Fibroblast of lung (primary cell): ENCODE measurements around the gene TMTC4. TPM values are rescaled to one million over a fixed set of nuclear protein-coding genes. Genes with fewer than 3 reads are reported as not detected.
A peak's percentile ranks its signal among the peaks of the same experiment; 100 is the strongest.

Experiments
- DNase-seq, 2 donors: peaks; one replicate each; pipeline versions ENCODE4 v3.0.0 to v3.0.0-alpha.2; 2010; ENCODE audit warnings: low read depth in 2 of 2
- H2AFZ ChIP-seq: 2 replicates; pipeline ENCODE4 v1.5.1; 2012; ENCODE audit warnings: low read length, control low read depth, inconsistent platforms
- H3K27ac ChIP-seq: 2 replicates; pipeline ENCODE4 v1.5.1; 2011; ENCODE audit warnings: low read length, control low read depth; ENCODE audit not compliant: insufficient read depth
- H3K27me3 ChIP-seq: 2 replicates; pipeline ENCODE4 v1.5.1; 2011; ENCODE audit warnings: mild to moderate bottlenecking, low read length; ENCODE audit not compliant: control insufficient read depth, insufficient read depth
- H3K36me3 ChIP-seq: 2 replicates; pipeline ENCODE4 v1.5.1; 2011; ENCODE audit warnings: low read length; ENCODE audit not compliant: control insufficient read depth, insufficient read depth
- H3K4me1 ChIP-seq: 2 replicates; pipeline ENCODE4 v1.5.1; 2011; ENCODE audit warnings: low read length; ENCODE audit not compliant: control insufficient read depth, insufficient read depth; ENCODE audit errors: extremely low read depth
- H3K4me2 ChIP-seq: 2 replicates; pipeline ENCODE4 v1.5.1; 2011; ENCODE audit warnings: low read length, control low read depth; ENCODE audit not compliant: insufficient read depth; ENCODE audit errors: extremely low read depth
- H3K4me3 ChIP-seq, 4 experiments: fragments of 200-600 bp in 1 of 4; sonication (generic) in 1 of 4; replicated peaks in 1 of 4; 2 replicates each; pipeline ENCODE4 v1.5.1; 2011 to 2016; ENCODE audit warnings: low read length in 4 of 4, low read depth in 3 of 4, mild to moderate bottlenecking in 3 of 4, control low read depth in 2 of 4, inconsistent platforms in 1 of 4, mixed read lengths in 1 of 4; ENCODE audit not compliant: insufficient read depth in 1 of 4; ENCODE audit errors: control extremely low read depth in 1 of 4
- H3K79me2 ChIP-seq: 2 replicates; pipeline ENCODE4 v1.5.1; 2012; ENCODE audit warnings: mild to moderate bottlenecking, low read length, inconsistent platforms; ENCODE audit not compliant: control insufficient read depth, insufficient read depth
- H3K9ac ChIP-seq: 2 replicates; pipeline ENCODE4 v1.5.1; 2011; ENCODE audit warnings: mild to moderate bottlenecking, low read length, control low read depth; ENCODE audit not compliant: insufficient read depth
- H3K9me3 ChIP-seq: 2 replicates; pipeline ENCODE4 v1.5.1; 2012; ENCODE audit warnings: low read depth, low read length; ENCODE audit not compliant: control insufficient read depth, insufficient read depth
- H4K20me1 ChIP-seq: 2 replicates; pipeline ENCODE4 v1.5.1; 2011; ENCODE audit warnings: low read length; ENCODE audit not compliant: control insufficient read depth, insufficient read depth; ENCODE audit errors: extremely low read depth
- CTCF ChIP-seq, 2 donors: IDR thresholded peaks in 1 of 2; conservative IDR thresholded peaks in 1 of 2; 1 replicate in 1 of 2; 2 replicates in 1 of 2; pipeline ENCODE4 v1.5.1; 2011 to 2012; ENCODE audit warnings: low read length in 2 of 2, control low read depth in 1 of 2, inconsistent platforms in 1 of 2, low read depth in 1 of 2, mild to moderate bottlenecking in 1 of 2
- EZH2 ChIP-seq: IDR thresholded peaks from 2 replicates; pipeline ENCODE4 v1.5.1; 2012; ENCODE audit warnings: low read length, control low read depth, mild to moderate bottlenecking; ENCODE audit errors: missing control alignments
- polyA plus RNA-seq, 2 donors: library from polyadenylated mRNA; depleted of rRNA in 1 of 2; stranded (reverse) in 1 of 2; unstranded in 1 of 2; fragments of >200 nt; gene quantifications; 2 replicates each; pipeline ENCODE4 v1.2.1, GENCODE V29; 2011 to 2012; ENCODE audit warnings: missing spikeins in 1 of 2
- total RNA-seq: library from RNA; depleted of rRNA; stranded (reverse); fragments of >200 nt; gene quantifications from 2 replicates; pipeline ENCODE4 v1.2.1, GENCODE V29; 2014

Gene TMTC4
- total and polyA plus RNA-seq, 2 donors (not counting 1 experiment from before 2014, with no cell fraction given) = 5.5 to 19.5 TPM

- Histone ChIP-seq H3K27ac (no peak overlapping the region), H3K36me3 (no peaks in the 10 kb centered on the region), H3K9ac (no peak overlapping the region), H3K9me3 (no peaks in the 10 kb centered on the region), H4K20me1 (no peaks in the 10 kb centered on the region), H3K27me3 (no peaks in the 10 kb centered on the region), H2AFZ (no peak overlapping the region), H3K4me1 (no peaks in the 10 kb centered on the region), H3K79me2 (no peaks in the 10 kb centered on the region), H3K4me2 (no peak overlapping the region), H3K4me3 (no peak overlapping the region)
- no peak for TF ChIP-seq CTCF (conservative IDR thresholded peaks at IDR 0.05 in 1 of 2, IDR thresholded peaks at IDR 0.05 in 1 of 2; ENCODE audit: low read depth in 1 of 2, low read length in 2 of 2)
- no peak for TF ChIP-seq EZH2
- peak in 1 of 2 donors; percentile 55 for DNase-seq
Measured at GRCh38 chr13:100608906-100609305, 65.7 kb downstream of the TMTC4 start.

- Histone ChIP-seq H3K4me1 (no peaks in the 10 kb centered on the region), H3K27me3 (no peaks in the 10 kb centered on the region), H3K79me2 (no peaks in the 10 kb centered on the region), H3K9ac (no peak overlapping the region), H3K27ac (no peak overlapping the region), H3K36me3 (no peaks in the 10 kb centered on the region), H3K4me2 (no peak overlapping the region), H4K20me1 (no peaks in the 10 kb centered on the region), H2AFZ (no peak overlapping the region), H3K4me3 (no peak overlapping the region), H3K9me3 (no peaks in the 10 kb centered on the region)
- no peak for TF ChIP-seq EZH2
- no peak for TF ChIP-seq CTCF (conservative IDR thresholded peaks at IDR 0.05 in 1 of 2, IDR thresholded peaks at IDR 0.05 in 1 of 2; ENCODE audit: low read depth in 1 of 2, low read length in 2 of 2)
- DNase-seq = no peak
Measured at GRCh38 chr13:100608489-100608888, 66.1 kb downstream of the TMTC4 start.

- H3K9ac ChIP-seq = no peak overlapping the region
- no peaks in the 10 kb centered on the region for H3K36me3 ChIP-seq
- no peaks in the 10 kb centered on the region for H3K27me3 ChIP-seq
- H3K9me3 ChIP-seq = no peaks in the 10 kb centered on the region
- H3K4me1 ChIP-seq = no peaks in the 10 kb centered on the region
- no peak overlapping the region for H2AFZ ChIP-seq
- H3K27ac ChIP-seq = no peak overlapping the region
- TF ChIP-seq EZH2 (no peak), CTCF (conservative IDR thresholded peaks at IDR 0.05 in 1 of 2, IDR thresholded peaks at IDR 0.05 in 1 of 2; ENCODE audit: low read depth in 1 of 2, low read length in 2 of 2) (no peak)
- H3K79me2 ChIP-seq = no peaks in the 10 kb centered on the region
- H4K20me1 ChIP-seq = no peaks in the 10 kb centered on the region
- no peak overlapping the region for H3K4me3 ChIP-seq
- H3K4me2 ChIP-seq = no peak overlapping the region
- DNase-seq = no peak
Measured at GRCh38 chr13:100604918-100605710, 69.5 kb downstream of the TMTC4 start.
